GM12878 (cell line): ENCODE results near the gene MDM1. TPM values are rescaled to one million over a fixed set of nuclear protein-coding genes. Genes with fewer than 3 reads are reported as not detected.

Source experiments
- ATAC-seq: fragments of 200-7000 bp; cut with Tn5 transposase; 3 replicates; pipeline ENCODE4 v1.9.1; 2020; ENCODE audit warnings: mild to moderate bottlenecking, moderate library complexity
- BruUV-seq: library from RNA; stranded (reverse); fragments of 400-500 nt; replicated peaks from 2 replicates; lab custom pipeline; 2021; lab: Mats Ljungman, UMichigan
- CTCF ChIA-PET: fragments of 300-600 bp; sonication (Branson Sonifier 250); formaldehyde crosslinking; extraction: SDS; loops from one replicate; lab custom pipeline; 2021; ENCODE audit warnings: inconsistent platforms; lab: Yijun Ruan, JAX
- POLR2A ChIA-PET: fragments of 350-600 bp; formaldehyde crosslinking; extraction: SDS; loops from one replicate; lab custom pipeline; 2021; ENCODE audit warnings: inconsistent platforms; lab: Charles Lee
- RAD21 ChIA-PET: fragments of 300-600 bp; sonication (Branson Sonifier 250); formaldehyde crosslinking; loops from one replicate; lab custom pipeline; 2023; ENCODE audit warnings: antibody characterized with exemption; ENCODE audit not compliant: unreplicated experiment; lab: Charles Lee
- SMC1A ChIA-PET: fragments of 300-600 bp; sonication (Branson Sonifier 250); formaldehyde crosslinking; loops from one replicate; lab custom pipeline; 2023; ENCODE audit not compliant: unreplicated experiment, uncharacterized antibody; lab: Charles Lee
- DNase-seq: peaks from one replicate; pipeline ENCODE4 v3.0.0-alpha.2; 2011; ENCODE audit warnings: low read depth, low spot score
- FAIRE-seq: peaks from 3 replicates; lab custom pipeline; 2011; peaks lifted over from hg19 to GRCh38; lab: Jason Lieb, UNC
- H2AFZ ChIP-seq: 2 replicates; pipeline ENCODE4 v1.6.0; 2011; ENCODE audit warnings: low read depth, low read length, control low read depth; ENCODE audit not compliant: control insufficient read depth
- H3K27ac ChIP-seq: 2 replicates; pipeline ENCODE4 v1.5.1; 2011; ENCODE audit warnings: control low read depth; ENCODE audit not compliant: control insufficient read depth, insufficient read depth
- H3K27me3 ChIP-seq, 2 experiments: replicated peaks in 1 of 2; 2 replicates each; pipeline versions ENCODE4 v1.6.0 to v1.6.1; 2011; ENCODE audit warnings: low read length in 1 of 2; ENCODE audit not compliant: control insufficient read depth in 2 of 2, insufficient read depth in 2 of 2
- H3K36me3 ChIP-seq, 2 experiments: 2 replicates each; pipeline ENCODE4 v1.5.1; 2011; ENCODE audit warnings: low read length in 1 of 2; ENCODE audit not compliant: control insufficient read depth in 2 of 2, insufficient read depth in 2 of 2
- H3K4me1 ChIP-seq: 2 replicates; pipeline ENCODE4 v1.6.1; 2011; ENCODE audit warnings: mild to moderate bottlenecking, low read length, moderate library complexity, mixed read lengths; ENCODE audit not compliant: control insufficient read depth, insufficient read depth
- H3K4me2 ChIP-seq: 2 replicates; pipeline ENCODE4 v1.6.0; 2011; ENCODE audit warnings: control low read depth; ENCODE audit not compliant: control insufficient read depth, insufficient read depth
- H3K4me3 ChIP-seq: fragments of 200-600 bp; sonication (generic); 2 replicates; pipeline ENCODE4 v1.5.1; 2016
- H3K79me2 ChIP-seq: 2 replicates; pipeline ENCODE4 v1.6.0; 2011; ENCODE audit warnings: low read length; ENCODE audit not compliant: control insufficient read depth, insufficient read depth
- H3K9ac ChIP-seq: 2 replicates; pipeline ENCODE4 v1.8.0; 2011; ENCODE audit warnings: low read length, control low read depth, mixed read lengths; ENCODE audit not compliant: control insufficient read depth, insufficient read depth
- H3K9me3 ChIP-seq: replicated peaks from 3 replicates; pipeline ENCODE4 v1.5.1; 2011; ENCODE audit warnings: mild to moderate bottlenecking, low read length; ENCODE audit not compliant: control insufficient read depth, insufficient read depth
- H4K20me1 ChIP-seq: 2 replicates; pipeline ENCODE4 v1.6.0; 2011; ENCODE audit not compliant: control insufficient read depth, insufficient read depth
- FOXK2 ChIP-seq: fragments of 450-650 bp; IDR thresholded peaks from 2 replicates; pipeline ENCODE4 v1.6.1; 2017; ENCODE audit warnings: mild to moderate bottlenecking, moderate library complexity
- KLF5 ChIP-seq: fragments of 450-650 bp; IDR thresholded peaks from 2 replicates; pipeline ENCODE4 v1.6.1; 2014; ENCODE audit warnings: mild to moderate bottlenecking; ENCODE audit not compliant: partially characterized antibody
- MLLT1 ChIP-seq: fragments of 450-650 bp; IDR thresholded peaks from 2 replicates; pipeline ENCODE4 v1.6.1; 2016; ENCODE audit warnings: mild to moderate bottlenecking
- SP1 ChIP-seq: IDR thresholded peaks from one replicate; pipeline ENCODE4 v1.6.1; 2011; ENCODE audit warnings: low read depth, low read length
- SRF ChIP-seq, 2 experiments: IDR thresholded peaks; 2 replicates each; pipeline ENCODE4 v1.6.1; 2011; ENCODE audit warnings: low read depth in 2 of 2, low read length in 2 of 2, mild to moderate bottlenecking in 1 of 2, moderate library complexity in 1 of 2
- ZSCAN29 ChIP-seq: fragments of 450-650 bp; IDR thresholded peaks from 2 replicates; pipeline ENCODE4 v1.6.1; 2017; ENCODE audit warnings: mild to moderate bottlenecking, moderate library complexity
- WGBS: methylation state at CpG from one replicate; pipeline ENCODE4 v1.1.6; 2016; ENCODE audit warnings: low lambda C conversion rate; ENCODE audit not compliant: insufficient replicate concordance, insufficient coverage; ENCODE audit errors: missing lambda C conversion rate; 5-methylcytosine and 5-hydroxymethylcytosine counted together
- in situ Hi-C: fragments of 300-500 bp; cut with MboI; formaldehyde crosslinking; loops from 9 replicates; pipeline ENCODE4 v1.14.3; 2018; ENCODE audit warnings: mixed read lengths
- intact Hi-C: fragments of 100-400 bp; cut with micrococcal nuclease; formaldehyde crosslinking; loops from one replicate; pipeline ENCODE4 v1.14.2; 2022; ENCODE audit not compliant: unreplicated experiment
- polyA plus RNA-seq, 11 experiments: library from polyadenylated mRNA; depleted of rRNA in 4 of 11; unstranded in 6 of 11; stranded (reverse) in 5 of 11; fragments of >200 nt; fragmentation: Nextera tagmentation in 4 of 11; fragmentation: Illumina TruSeq in 1 of 11; extraction: Ambion mirVana in 4 of 11; extraction: Trizol in 1 of 11; gene quantifications; 1 replicate in 1 of 11; 2 replicates in 10 of 11; pipeline versions ENCODE4 v1.2.1 to v1.2.3, GENCODE V29; 2011 to 2016; ENCODE audit warnings: inconsistent platforms in 2 of 11, missing spikeins in 2 of 11, low read depth in 1 of 11
- total RNA-seq, 4 experiments: library from RNA; depleted of rRNA in 3 of 4; stranded (reverse); fragments of >200 nt in 3 of 4; fragmentation: Illumina TruSeq in 1 of 4; extraction: Trizol in 1 of 4; gene quantifications; 2 replicates each; pipeline versions ENCODE4 v1.2.1 to v1.2.3, GENCODE V29; 2013 to 2021

MDM1 gene
- total and polyA plus RNA-seq, 10 of the 15 experiments (the other 5 are each of a cell fraction or from before 2014, with no cell fraction given): 10.1 to 25.3 (median 16.5) TPM

GRCh38 chr12:68370006-68370590 lies 37.9 kb upstream of the MDM1 start (continued):
- no peak for TF ChIP-seq MLLT1

GRCh38 chr12:68368327-68368726 lies 36.2 kb upstream of the MDM1 start:
- Histone ChIP-seq H3K4me1 (peaks cover 26% of the 10 kb centered on the region), H3K4me2 (no peak overlapping the region), H3K27me3 (no peaks in the 10 kb centered on the region), H3K79me2 (no peaks in the 10 kb centered on the region; the same call in 1 of the 2 replicates), H3K9me3 (no peaks in the 10 kb centered on the region; the same call in 2 of the 3 replicates), H2AFZ (no peak overlapping the region), H3K36me3 (no peaks in the 10 kb centered on the region), H3K4me3 (no peak overlapping the region), H3K9ac (no peak overlapping the region), H4K20me1 (no peaks in the 10 kb centered on the region), H3K27ac (no peak overlapping the region)
- in situ Hi-C loops (loop anchor here (25.0 kb wide), 1 partner anchor 244 kb away; the partner anchor contains the start of gene RAP1B), intact Hi-C loops (no loop called here)
- no TSS peak for BruUV-seq
- ATAC-seq: no peak
- POLR2A ChIA-PET: no interaction called here
- SMC1A ChIA-PET: interaction anchor here (1.0 to 1.5 kb wide), 2 partner anchors 74 to 81 kb away, joined by 3 read pairs; no protein-coding TSS in a partner anchor
- CTCF ChIA-PET: no interaction called here
- no peak for FAIRE-seq
- RAD21 ChIA-PET: no interaction called here
- 80% methylated on average over 2 of the region's 2 CpGs for WGBS
- TF ChIP-seq SP1 (no peak), SRF (IDR thresholded peaks at IDR 0.05; ENCODE audit: low read depth in 2 of 2, low read length in 2 of 2) (no peak), KLF5 (no peak), FOXK2 (no peak), ZSCAN29 (no peak)
- DNase-seq: no peak
